ENCODE results near the gene KCTD12. TPM values are rescaled to one million over a fixed set of nuclear protein-coding genes. Genes with fewer than 3 reads are reported as not detected.
"Not testable (repeated sequence)": the region's sequence is repeated elsewhere in the genome, so short reads cannot be mapped to it uniquely, and the experiment has no call there.

The KCTD12 gene
- total and polyA plus RNA-seq, 3 donors from 2014 or later, result 63.9 to 127 (median 86.8) TPM

- Histone ChIP-seq H3K4me3 (no peak overlapping the region), H3K27me3 (no peaks in the 10 kb centered on the region), H3K27ac (no peak overlapping the region), H3K36me3 (ENCODE audit: low read depth, missing control alignments) (no peaks in the 10 kb centered on the region), H3K9me3 (no peaks in the 10 kb centered on the region), H3K4me1 (no peaks in the 10 kb centered on the region)
- no peak for TF ChIP-seq POLR2A (IDR thresholded peaks at IDR 0.05)
- no peak for TF ChIP-seq CTCF (IDR thresholded peaks at IDR 0.05)
- WGBS, 2 donors, result 89% methylated on average over 8 of the region's 8 CpGs
- intact Hi-C loops (cut with DNase I; ENCODE audit: low total_unique reads), result no loop called here
- DNase-seq, result no peak
These were observed 43.1 kb upstream of the KCTD12 start for GRCh38 chr13:76929320-76929719.

GRCh38 chr13:76928456-76928855 is 42.3 kb upstream of the KCTD12 start:
- H3K4me1 ChIP-seq, result no peaks in the 10 kb centered on the region
- WGBS, 2 donors, result 81 to 93% methylated on average over 3 of the region's 3 CpGs
- no peaks in the 10 kb centered on the region for H3K27me3 ChIP-seq
- intact Hi-C loops (cut with DNase I; ENCODE audit: low total_unique reads), result no loop called here
- no peaks in the 10 kb centered on the region for H3K9me3 ChIP-seq
- no peak for DNase-seq
- no peak overlapping the region for H3K27ac ChIP-seq
- H3K36me3 ChIP-seq (ENCODE audit: low read depth, missing control alignments), result no peaks in the 10 kb centered on the region
- TF ChIP-seq POLR2A (IDR thresholded peaks at IDR 0.05) (no peak), CTCF (IDR thresholded peaks at IDR 0.05) (no peak)
- H3K4me3 ChIP-seq, result no peak overlapping the region

- TF ChIP-seq CTCF (IDR thresholded peaks at IDR 0.05) (no peak), POLR2A (IDR thresholded peaks at IDR 0.05) (no peak)
- H3K9me3 ChIP-seq, result no peaks in the 10 kb centered on the region
- intact Hi-C loops (cut with DNase I; ENCODE audit: low total_unique reads), result no loop called here
- no peak overlapping the region for H3K27ac ChIP-seq
- H3K27me3 ChIP-seq, result no peaks in the 10 kb centered on the region
- H3K36me3 ChIP-seq (ENCODE audit: low read depth, missing control alignments), result no peaks in the 10 kb centered on the region
- WGBS, 2 donors, result 82 to 90% methylated on average over 5 of the region's 5 CpGs
- no peak for DNase-seq
- H3K4me1 ChIP-seq, result no peaks in the 10 kb centered on the region
- H3K4me3 ChIP-seq, result no peak overlapping the region
These were observed 41.8 kb upstream of the KCTD12 start for GRCh38 chr13:76927955-76928354.

- no peak overlapping the region for H3K4me3 ChIP-seq
- no peak for DNase-seq
- TF ChIP-seq POLR2A (IDR thresholded peaks at IDR 0.05), result no peak
- H3K27me3 ChIP-seq, result no peaks in the 10 kb centered on the region
- no peak overlapping the region for H3K27ac ChIP-seq
- 91 to 100% methylated on average over 1 of the region's 1 CpG for whole genome bisulfite sequencing, 2 donors
- no peaks in the 10 kb centered on the region for H3K4me1 ChIP-seq
- no peaks in the 10 kb centered on the region for H3K36me3 ChIP-seq (ENCODE audit: low read depth, missing control alignments)
- intact Hi-C loops (cut with DNase I; ENCODE audit: low total_unique reads), result no loop called here
- H3K9me3 ChIP-seq, result no peaks in the 10 kb centered on the region
These were observed 38.9 kb upstream of the KCTD12 start for GRCh38 chr13:76925115-76925514.

- no peak overlapping the region for H3K4me3 ChIP-seq
- WGBS, 2 donors, result 100% methylated on average over 1 of the region's 1 CpG
- no peaks in the 10 kb centered on the region for H3K27me3 ChIP-seq
- TF ChIP-seq CTCF (IDR thresholded peaks at IDR 0.05) (no peak), POLR2A (IDR thresholded peaks at IDR 0.05) (no peak)
- no peaks in the 10 kb centered on the region for H3K36me3 ChIP-seq (ENCODE audit: low read depth, missing control alignments)
- DNase-seq, result no peak
- no peak overlapping the region for H3K27ac ChIP-seq
- intact Hi-C loops (cut with DNase I; ENCODE audit: low total_unique reads), result no loop called here
- H3K4me1 ChIP-seq, result no peaks in the 10 kb centered on the region
- H3K9me3 ChIP-seq, result no peaks in the 10 kb centered on the region
These were observed 35.3 kb upstream of the KCTD12 start for GRCh38 chr13:76921516-76921915.

- H3K36me3 ChIP-seq (ENCODE audit: low read depth, missing control alignments); H3K9me3 ChIP-seq; intact Hi-C loops (cut with DNase I; ENCODE audit: low total_unique reads); H3K4me3 ChIP-seq; H3K27me3 ChIP-seq; H3K4me1 ChIP-seq: not testable (repeated sequence)
- peak; percentile 33 for DNase-seq
- 72 to 80% methylated on average over 11 to 12 of the region's 12 CpGs for WGBS, 2 donors
- H3K27ac ChIP-seq, result peak overlapping the region in 1 of 2 donors; percentile 33
These were observed 31.7 kb upstream of the KCTD12 start for GRCh38 chr13:76917755-76918481.
